ENCODE results near the gene STOM. TPM values are rescaled to one million over a fixed set of nuclear protein-coding genes. Genes with fewer than 3 reads are reported as not detected.

The STOM gene
- total RNA-seq, result 11.0 and 14.4 TPM in 2 replicates
- long read RNA-seq, transcript STOM-201 (7 exons, 3,010 nt), result major isoform, 11 of 15 reads
- long read RNA-seq, partial matches to known transcripts, result 0 of 15 reads
- long read RNA-seq, other reads (novel, unspliced or antisense), result 4 of 15 reads

- no peaks in the 10 kb centered on the region for H3K9me3 Mint-ChIP-seq (ENCODE audit: low read depth)
- H3K27ac Mint-ChIP-seq, result peak within 1 kb of the TSS; percentile 67
- peak within 1 kb of the TSS; percentile 73 for H3K4me3 Mint-ChIP-seq (ENCODE audit: low read depth)
- no peak for TF ChIP-seq CTCF (IDR thresholded peaks at IDR 0.05; ENCODE audit: unreplicated experiment)
- peaks cover 19% of the 10 kb centered on the region for H3K27me3 Mint-ChIP-seq
- H3K36me3 Mint-ChIP-seq (ENCODE audit: insufficient read depth), result no peaks in the 10 kb centered on the region
- H3K4me1 Mint-ChIP-seq (ENCODE audit: low read depth), result peaks cover 25% of the 10 kb centered on the region
- DNase-seq (ENCODE audit: low spot score, unreplicated experiment), result no peak
Measured at GRCh38 chr9:121369595-121370265, at the start of gene STOM. TSS of gene STOM (minus strand) at chr9:121370250. CDS start at chr9:121370187, 63 bp downstream.

- Mint-ChIP-seq H3K27ac (no peak overlapping the region), H3K9me3 (ENCODE audit: low read depth) (no peaks in the 10 kb centered on the region), H3K4me1 (ENCODE audit: low read depth) (peaks cover 2% of the 10 kb centered on the region), H3K27me3 (peaks cover 12% of the 10 kb centered on the region), H3K4me3 (ENCODE audit: low read depth) (no peak overlapping the region), H3K36me3 (ENCODE audit: insufficient read depth) (no peaks in the 10 kb centered on the region)
- DNase-seq (ENCODE audit: low spot score, unreplicated experiment), result no peak
- TF ChIP-seq CTCF (IDR thresholded peaks at IDR 0.05; ENCODE audit: unreplicated experiment), result no peak
Measured at GRCh38 chr9:121411993-121412392, 41.9 kb upstream of the STOM start.

GRCh38 chr9:121405899-121406298, 35.8 kb upstream of the STOM start:
- peaks cover 2% of the 10 kb centered on the region for H3K4me1 Mint-ChIP-seq (ENCODE audit: low read depth)
- peaks cover 6% of the 10 kb centered on the region for H3K27me3 Mint-ChIP-seq
- peaks cover 4% of the 10 kb centered on the region for H3K9me3 Mint-ChIP-seq (ENCODE audit: low read depth)
- no peak overlapping the region for H3K4me3 Mint-ChIP-seq (ENCODE audit: low read depth)
- no peak for DNase-seq (ENCODE audit: low spot score, unreplicated experiment)
- no peak for TF ChIP-seq CTCF (IDR thresholded peaks at IDR 0.05; ENCODE audit: unreplicated experiment)
- no peak overlapping the region for H3K27ac Mint-ChIP-seq
- no peaks in the 10 kb centered on the region for H3K36me3 Mint-ChIP-seq (ENCODE audit: insufficient read depth)

- Mint-ChIP-seq H3K27me3 (no peaks in the 10 kb centered on the region), H3K4me1 (ENCODE audit: low read depth) (peaks cover 2% of the 10 kb centered on the region), H3K4me3 (ENCODE audit: low read depth) (no peak overlapping the region), H3K36me3 (ENCODE audit: insufficient read depth) (no peaks in the 10 kb centered on the region), H3K27ac (no peak overlapping the region), H3K9me3 (ENCODE audit: low read depth) (peaks cover 4% of the 10 kb centered on the region)
- no peak for DNase-seq (ENCODE audit: low spot score, unreplicated experiment)
- TF ChIP-seq CTCF (IDR thresholded peaks at IDR 0.05; ENCODE audit: unreplicated experiment), result no peak
Measured at GRCh38 chr9:121404906-121405305, 34.9 kb upstream of the STOM start.

GRCh38 chr9:121399883-121400607, 30.0 kb upstream of the STOM start:
- no peaks in the 10 kb centered on the region for H3K4me1 Mint-ChIP-seq (ENCODE audit: low read depth)
- no peak overlapping the region for H3K27ac Mint-ChIP-seq
- H3K9me3 Mint-ChIP-seq (ENCODE audit: low read depth), result peaks cover 11% of the 10 kb centered on the region
- peaks cover 1% of the 10 kb centered on the region for H3K36me3 Mint-ChIP-seq (ENCODE audit: insufficient read depth)
- no peak overlapping the region for H3K4me3 Mint-ChIP-seq (ENCODE audit: low read depth)
- H3K27me3 Mint-ChIP-seq, result no peaks in the 10 kb centered on the region
- TF ChIP-seq CTCF (IDR thresholded peaks at IDR 0.05; ENCODE audit: unreplicated experiment), result peak; percentile 71
- DNase-seq (ENCODE audit: low spot score, unreplicated experiment), result no peak

All from progenitor cell of endocrine pancreas (in vitro differentiated cells).